Measurements from ENCODE around the gene HSF5. TPM values are rescaled to one million over a fixed set of nuclear protein-coding genes. Genes with fewer than 3 reads are reported as not detected.

The HSF5 gene
- total and polyA plus RNA-seq, 2 of the 13 experiments (the other 11 are each of a cell fraction or from before 2014, with no cell fraction given): not detected

DNA sequence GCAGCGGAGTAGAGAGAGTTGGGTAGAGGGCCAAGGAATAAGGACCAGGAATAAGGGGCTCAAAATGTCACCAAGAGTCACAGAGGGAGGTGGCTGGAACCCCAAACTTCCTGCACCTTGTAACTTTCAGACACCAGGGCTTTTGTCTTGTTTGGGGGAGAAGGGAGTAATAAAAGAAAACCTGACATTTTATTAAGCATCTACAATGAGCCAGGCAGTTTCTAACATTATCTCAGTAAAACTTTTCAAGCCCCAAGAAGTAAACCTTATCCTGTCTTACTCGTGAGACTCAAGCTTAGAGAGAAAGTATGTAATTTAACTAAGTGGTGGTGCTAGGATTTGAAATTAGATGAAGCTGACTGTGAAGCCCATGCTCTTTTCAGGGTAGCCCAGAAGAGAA is 27.1 kb upstream of the HSF5 start:
- Histone ChIP-seq H3K27ac (ENCODE audit: extremely low read length, insufficient read depth, low read length) (peak overlapping the region; percentile 96), H3K27me3 (ENCODE audit: control insufficient read depth in 1 of 2, insufficient read depth in 2 of 2, low read length in 2 of 2) (no peaks in the 10 kb centered on the region; a peak in 1 of 5 replicates), H4K20me1 (ENCODE audit: insufficient read depth, low read length) (no peaks in the 10 kb centered on the region; the same call in 1 of the 2 replicates), H3K9ac (ENCODE audit: insufficient read depth, low read depth, low read length) (peak overlapping the region; percentile 90; the same call in 1 of the 2 replicates), H2AFZ (ENCODE audit: low read length) (no peak overlapping the region), H3K9me3 (ENCODE audit: low read length) (no peaks in the 10 kb centered on the region), H3K36me3 (replicated peaks in 1 of 2; ENCODE audit: control insufficient read depth in 1 of 2, insufficient read depth in 2 of 2, low read length in 2 of 2) (peaks cover 5 to 29% of the 10 kb centered on the region in 2 experiments), H3K4me2 (ENCODE audit: low read depth, low read length) (peak overlapping the region; percentile 93), H3K4me1 (ENCODE audit: insufficient read depth, low read length) (peaks cover 46% of the 10 kb centered on the region), H3K4me3 (replicated peaks in 1 of 3; ENCODE audit: insufficient read depth in 1 of 3, low read depth in 2 of 3, low read length in 3 of 3) (peak overlapping the region in 1 of 3 experiments; percentile 2; a peak in 1 of 6 replicates), H3K79me2 (ENCODE audit: insufficient read depth, low read length) (peaks cover 30% of the 10 kb centered on the region)
- BruUV-seq (replicated peaks): no TSS peak
- DNase-seq (ENCODE audit: low spot score) (no peak), ATAC-seq (no peak), FAIRE-seq (no peak)
- intact Hi-C loops (cut with micrococcal nuclease; ENCODE audit: unreplicated experiment) (loop anchor here (5.0 kb wide), 1 partner anchor 177 kb away; the partner anchor contains the start of genes RAD51C and TEX14), in situ Hi-C loops (cut with HindIII; ENCODE audit: extremely low pct_ligation_motif_present, low pct_unique_long_range_greater_than_20kb) (loop anchor here (5.0 kb wide), 1 partner anchor 487 kb away; no protein-coding TSS in a partner anchor)
- WGBS (ENCODE audit: low lambda C conversion rate): 93% methylated on average over 2 of the region's 2 CpGs
- POLR2A ChIA-PET: interaction anchor here (1.1 to 3.5 kb wide), 10 partner anchors 9 to 178 kb away, joined by 3 to 34 read pairs (median 4); partner anchors contain the start of gene RNF43
- CTCF ChIA-PET (ENCODE audit: low intra/inter-chr PET ratio, low total read pairs): no interaction called here
- no peak for TF ChIP-seq NFIB (CRISPR knock-in tag; IDR thresholded peaks at IDR 0.05; ENCODE audit: borderline replicate concordance)
- TF ChIP-seq MEF2D (CRISPR knock-in tag; IDR thresholded peaks at IDR 0.05): no peak
- TF ChIP-seq, protein P1, sequence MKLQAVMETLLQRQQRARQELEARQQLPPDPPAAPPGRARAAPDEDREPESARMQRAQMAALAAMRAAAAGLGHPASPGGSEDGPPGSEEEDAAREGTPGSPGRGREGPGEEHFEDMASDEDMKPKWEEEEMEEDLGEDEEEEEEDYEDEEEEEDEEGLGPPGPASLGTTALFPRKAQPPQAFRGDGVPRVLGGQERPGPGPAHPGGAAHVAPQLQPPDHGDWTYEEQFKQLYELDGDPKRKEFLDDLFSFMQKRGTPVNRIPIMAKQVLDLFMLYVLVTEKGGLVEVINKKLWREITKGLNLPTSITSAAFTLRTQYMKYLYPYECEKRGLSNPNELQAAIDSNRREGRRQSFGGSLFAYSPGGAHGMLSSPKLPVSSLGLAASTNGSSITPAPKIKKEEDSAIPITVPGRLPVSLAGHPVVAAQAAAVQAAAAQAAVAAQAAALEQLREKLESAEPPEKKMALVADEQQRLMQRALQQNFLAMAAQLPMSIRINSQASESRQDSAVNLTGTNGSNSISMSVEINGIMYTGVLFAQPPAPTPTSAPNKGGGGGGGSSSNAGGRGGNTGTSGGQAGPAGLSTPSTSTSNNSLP (IDR thresholded peaks at IDR 0.05; ENCODE audit: low read depth, low read length): no peak
- TF ChIP-seq GATA4 (IDR thresholded peaks at IDR 0.05; ENCODE audit: borderline replicate concordance, low read depth): no peak
- TF ChIP-seq ZNF350 (CRISPR knock-in tag; IDR thresholded peaks at IDR 0.05; ENCODE audit: borderline replicate concordance, low read depth): no peak
- TF ChIP-seq, protein P2, sequence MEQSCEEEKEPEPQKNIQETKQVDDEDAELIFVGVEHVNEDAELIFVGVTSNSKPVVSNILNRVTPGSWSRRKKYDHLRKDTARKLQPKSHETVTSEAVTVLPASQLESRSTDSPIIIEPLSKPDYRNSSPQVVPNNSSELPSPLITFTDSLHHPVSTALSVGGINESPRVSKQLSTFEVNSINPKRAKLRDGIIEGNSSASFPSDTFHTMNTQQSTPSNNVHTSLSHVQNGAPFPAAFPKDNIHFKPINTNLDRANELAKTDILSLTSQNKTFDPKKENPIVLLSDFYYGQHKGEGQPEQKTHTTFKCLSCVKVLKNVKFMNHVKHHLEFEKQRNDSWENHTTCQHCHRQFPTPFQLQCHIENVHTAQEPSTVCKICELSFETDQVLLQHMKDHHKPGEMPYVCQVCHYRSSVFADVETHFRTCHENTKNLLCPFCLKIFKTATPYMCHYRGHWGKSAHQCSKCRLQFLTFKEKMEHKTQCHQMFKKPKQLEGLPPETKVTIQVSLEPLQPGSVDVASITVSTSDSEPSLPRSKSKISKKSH (CRISPR knock-in tag; IDR thresholded peaks at IDR 0.05; ENCODE audit: borderline replicate concordance): no peak
- TF ChIP-seq, protein P3, sequence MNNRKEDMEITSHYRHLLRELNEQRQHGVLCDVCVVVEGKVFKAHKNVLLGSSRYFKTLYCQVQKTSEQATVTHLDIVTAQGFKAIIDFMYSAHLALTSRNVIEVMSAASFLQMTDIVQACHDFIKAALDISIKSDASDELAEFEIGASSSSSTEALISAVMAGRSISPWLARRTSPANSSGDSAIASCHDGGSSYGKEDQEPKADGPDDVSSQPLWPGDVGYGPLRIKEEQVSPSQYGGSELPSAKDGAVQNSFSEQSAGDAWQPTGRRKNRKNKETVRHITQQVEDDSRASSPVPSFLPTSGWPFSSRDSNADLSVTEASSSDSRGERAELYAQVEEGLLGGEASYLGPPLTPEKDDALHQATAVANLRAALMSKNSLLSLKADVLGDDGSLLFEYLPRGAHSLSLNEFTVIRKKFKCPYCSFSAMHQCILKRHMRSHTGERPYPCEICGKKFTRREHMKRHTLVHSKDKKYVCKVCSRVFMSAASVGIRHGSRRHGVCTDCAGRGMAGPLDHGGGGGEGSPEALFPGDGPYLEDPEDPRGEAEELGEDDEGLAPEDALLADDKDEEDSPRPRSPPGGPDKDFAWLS (CRISPR knock-in tag; IDR thresholded peaks at IDR 0.05; ENCODE audit: borderline replicate concordance): no peak
- no peak for TF ChIP-seq POLR2AphosphoS2 (IDR thresholded peaks at IDR 0.05; ENCODE audit: low read depth, low read length)
- no peak for TF ChIP-seq ZNF337 (CRISPR knock-in tag; IDR thresholded peaks at IDR 0.05; ENCODE audit: borderline replicate concordance, low read depth)
- TF ChIP-seq, protein P4, sequence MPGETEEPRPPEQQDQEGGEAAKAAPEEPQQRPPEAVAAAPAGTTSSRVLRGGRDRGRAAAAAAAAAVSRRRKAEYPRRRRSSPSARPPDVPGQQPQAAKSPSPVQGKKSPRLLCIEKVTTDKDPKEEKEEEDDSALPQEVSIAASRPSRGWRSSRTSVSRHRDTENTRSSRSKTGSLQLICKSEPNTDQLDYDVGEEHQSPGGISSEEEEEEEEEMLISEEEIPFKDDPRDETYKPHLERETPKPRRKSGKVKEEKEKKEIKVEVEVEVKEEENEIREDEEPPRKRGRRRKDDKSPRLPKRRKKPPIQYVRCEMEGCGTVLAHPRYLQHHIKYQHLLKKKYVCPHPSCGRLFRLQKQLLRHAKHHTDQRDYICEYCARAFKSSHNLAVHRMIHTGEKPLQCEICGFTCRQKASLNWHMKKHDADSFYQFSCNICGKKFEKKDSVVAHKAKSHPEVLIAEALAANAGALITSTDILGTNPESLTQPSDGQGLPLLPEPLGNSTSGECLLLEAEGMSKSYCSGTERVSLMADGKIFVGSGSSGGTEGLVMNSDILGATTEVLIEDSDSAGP (CRISPR knock-in tag; IDR thresholded peaks at IDR 0.05; ENCODE audit: borderline replicate concordance): no peak
- TF ChIP-seq, protein P5, sequence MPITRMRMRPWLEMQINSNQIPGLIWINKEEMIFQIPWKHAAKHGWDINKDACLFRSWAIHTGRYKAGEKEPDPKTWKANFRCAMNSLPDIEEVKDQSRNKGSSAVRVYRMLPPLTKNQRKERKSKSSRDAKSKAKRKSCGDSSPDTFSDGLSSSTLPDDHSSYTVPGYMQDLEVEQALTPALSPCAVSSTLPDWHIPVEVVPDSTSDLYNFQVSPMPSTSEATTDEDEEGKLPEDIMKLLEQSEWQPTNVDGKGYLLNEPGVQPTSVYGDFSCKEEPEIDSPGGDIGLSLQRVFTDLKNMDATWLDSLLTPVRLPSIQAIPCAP (CRISPR knock-in tag; IDR thresholded peaks at IDR 0.05; ENCODE audit: low read depth): no peak
- TF ChIP-seq, protein P6, sequence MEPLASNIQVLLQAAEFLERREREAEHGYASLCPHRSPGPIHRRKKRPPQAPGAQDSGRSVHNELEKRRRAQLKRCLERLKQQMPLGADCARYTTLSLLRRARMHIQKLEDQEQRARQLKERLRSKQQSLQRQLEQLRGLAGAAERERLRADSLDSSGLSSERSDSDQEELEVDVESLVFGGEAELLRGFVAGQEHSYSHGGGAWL (CRISPR knock-in tag; IDR thresholded peaks at IDR 0.05): no peak

Measured in HepG2 (cell line).